Measurements from ENCODE around the gene TMEM161A. TPM values are rescaled to one million over a fixed set of nuclear protein-coding genes. Genes with fewer than 3 reads are reported as not detected.

TMEM161A gene
- total and polyA plus RNA-seq, 2 of the 13 experiments (the other 11 are each of a cell fraction or from before 2014, with no cell fraction given): 25.9 to 31.4 TPM

DNA sequence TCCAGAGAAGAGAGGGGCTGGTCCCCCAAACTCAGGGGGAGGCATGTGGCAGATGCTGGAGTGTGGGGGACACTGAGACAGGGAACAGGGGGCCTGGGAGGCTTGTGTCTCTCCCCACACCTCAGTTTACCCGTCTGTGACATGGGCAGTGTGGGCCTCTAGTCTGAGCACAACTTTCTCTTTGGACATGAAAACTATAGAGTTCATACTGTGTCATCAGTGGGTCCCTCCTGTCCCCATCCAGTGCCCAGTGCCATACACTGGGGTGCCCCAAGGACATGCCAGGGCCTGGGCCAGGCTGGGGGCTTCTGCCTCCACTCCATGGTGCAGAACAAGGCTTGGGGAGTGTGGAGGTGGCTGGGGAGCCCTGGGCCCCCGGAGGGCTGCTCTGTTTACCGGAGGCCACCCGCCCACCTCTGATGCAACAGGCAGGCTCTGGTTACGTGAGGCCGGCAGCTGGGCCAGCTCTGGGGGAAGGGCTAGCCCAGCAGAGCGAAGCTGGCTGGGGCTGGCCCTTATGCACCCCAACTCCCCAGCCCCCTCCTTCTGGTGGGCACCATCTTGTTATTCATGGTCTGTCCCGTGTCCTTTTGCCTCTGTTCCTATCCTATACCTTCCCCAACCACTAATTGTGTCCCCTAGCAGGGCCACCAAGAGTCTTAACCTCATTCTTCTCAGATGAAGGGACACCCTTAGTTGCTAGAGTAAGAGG, 33.7 kb upstream of the TMEM161A start (continued):
- TF ChIP-seq, protein P1, sequence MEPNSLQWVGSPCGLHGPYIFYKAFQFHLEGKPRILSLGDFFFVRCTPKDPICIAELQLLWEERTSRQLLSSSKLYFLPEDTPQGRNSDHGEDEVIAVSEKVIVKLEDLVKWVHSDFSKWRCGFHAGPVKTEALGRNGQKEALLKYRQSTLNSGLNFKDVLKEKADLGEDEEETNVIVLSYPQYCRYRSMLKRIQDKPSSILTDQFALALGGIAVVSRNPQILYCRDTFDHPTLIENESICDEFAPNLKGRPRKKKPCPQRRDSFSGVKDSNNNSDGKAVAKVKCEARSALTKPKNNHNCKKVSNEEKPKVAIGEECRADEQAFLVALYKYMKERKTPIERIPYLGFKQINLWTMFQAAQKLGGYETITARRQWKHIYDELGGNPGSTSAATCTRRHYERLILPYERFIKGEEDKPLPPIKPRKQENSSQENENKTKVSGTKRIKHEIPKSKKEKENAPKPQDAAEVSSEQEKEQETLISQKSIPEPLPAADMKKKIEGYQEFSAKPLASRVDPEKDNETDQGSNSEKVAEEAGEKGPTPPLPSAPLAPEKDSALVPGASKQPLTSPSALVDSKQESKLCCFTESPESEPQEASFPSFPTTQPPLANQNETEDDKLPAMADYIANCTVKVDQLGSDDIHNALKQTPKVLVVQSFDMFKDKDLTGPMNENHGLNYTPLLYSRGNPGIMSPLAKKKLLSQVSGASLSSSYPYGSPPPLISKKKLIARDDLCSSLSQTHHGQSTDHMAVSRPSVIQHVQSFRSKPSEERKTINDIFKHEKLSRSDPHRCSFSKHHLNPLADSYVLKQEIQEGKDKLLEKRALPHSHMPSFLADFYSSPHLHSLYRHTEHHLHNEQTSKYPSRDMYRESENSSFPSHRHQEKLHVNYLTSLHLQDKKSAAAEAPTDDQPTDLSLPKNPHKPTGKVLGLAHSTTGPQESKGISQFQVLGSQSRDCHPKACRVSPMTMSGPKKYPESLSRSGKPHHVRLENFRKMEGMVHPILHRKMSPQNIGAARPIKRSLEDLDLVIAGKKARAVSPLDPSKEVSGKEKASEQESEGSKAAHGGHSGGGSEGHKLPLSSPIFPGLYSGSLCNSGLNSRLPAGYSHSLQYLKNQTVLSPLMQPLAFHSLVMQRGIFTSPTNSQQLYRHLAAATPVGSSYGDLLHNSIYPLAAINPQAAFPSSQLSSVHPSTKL (CRISPR knock-in tag; IDR thresholded peaks at IDR 0.05): peak; percentile 56; the same call in 1 of the 2 replicates
- TF ChIP-seq PHF21A (CRISPR knock-in tag; IDR thresholded peaks at IDR 0.05) (no peak), ZNF205 (CRISPR knock-in tag; IDR thresholded peaks at IDR 0.05) (peak; percentile 83; the same call in 1 of the 2 replicates), NFAT5 (CRISPR knock-in tag; IDR thresholded peaks at IDR 0.05) (no peak), NCOA2 (CRISPR knock-in tag; IDR thresholded peaks at IDR 0.05) (peak; percentile 77), NR0B2 (CRISPR knock-in tag; IDR thresholded peaks at IDR 0.05) (no peak), ZBTB26 (CRISPR knock-in tag; IDR thresholded peaks at IDR 0.05; ENCODE audit: borderline replicate concordance) (no peak), BRCA1 (CRISPR knock-in tag; IDR thresholded peaks at IDR 0.05) (no peak), ZNF619 (CRISPR knock-in tag; IDR thresholded peaks at IDR 0.05) (peak; percentile 71; the same call in 1 of the 2 replicates), ATF5 (CRISPR knock-in tag; IDR thresholded peaks at IDR 0.05; ENCODE audit: low read depth) (no peak), ZNF570 (CRISPR knock-in tag; IDR thresholded peaks at IDR 0.05; ENCODE audit: borderline replicate concordance) (no peak), HOXA5 (CRISPR knock-in tag; IDR thresholded peaks at IDR 0.05) (peak; percentile 71; the same call in 1 of the 2 replicates)
- TF ChIP-seq, protein P2, sequence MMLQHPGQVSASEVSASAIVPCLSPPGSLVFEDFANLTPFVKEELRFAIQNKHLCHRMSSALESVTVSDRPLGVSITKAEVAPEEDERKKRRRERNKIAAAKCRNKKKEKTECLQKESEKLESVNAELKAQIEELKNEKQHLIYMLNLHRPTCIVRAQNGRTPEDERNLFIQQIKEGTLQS (CRISPR knock-in tag; IDR thresholded peaks at IDR 0.05): peak; percentile 93
- TF ChIP-seq, protein P3, sequence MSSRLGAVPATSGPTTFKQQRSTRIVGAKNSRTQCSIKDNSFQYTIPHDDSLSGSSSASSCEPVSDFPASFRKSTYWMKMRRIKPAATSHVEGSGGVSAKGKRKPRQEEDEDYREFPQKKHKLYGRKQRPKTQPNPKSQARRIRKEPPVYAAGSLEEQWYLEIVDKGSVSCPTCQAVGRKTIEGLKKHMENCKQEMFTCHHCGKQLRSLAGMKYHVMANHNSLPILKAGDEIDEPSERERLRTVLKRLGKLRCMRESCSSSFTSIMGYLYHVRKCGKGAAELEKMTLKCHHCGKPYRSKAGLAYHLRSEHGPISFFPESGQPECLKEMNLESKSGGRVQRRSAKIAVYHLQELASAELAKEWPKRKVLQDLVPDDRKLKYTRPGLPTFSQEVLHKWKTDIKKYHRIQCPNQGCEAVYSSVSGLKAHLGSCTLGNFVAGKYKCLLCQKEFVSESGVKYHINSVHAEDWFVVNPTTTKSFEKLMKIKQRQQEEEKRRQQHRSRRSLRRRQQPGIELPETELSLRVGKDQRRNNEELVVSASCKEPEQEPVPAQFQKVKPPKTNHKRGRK (CRISPR knock-in tag; IDR thresholded peaks at IDR 0.05): no peak
